NCI-H446 treated with DMSO at 0.1 percent for 48 hours (cell line): ENCODE results near the gene PRKG1.
A peak's percentile ranks its signal among the peaks of the same experiment; 100 is the strongest.
"Not testable (repeated sequence)": the region's sequence is repeated elsewhere in the genome, so short reads cannot be mapped to it uniquely, and the experiment has no call there.

Experiments
- DNase-seq: peaks from one replicate; lab custom pipeline; 2025; lab: John Stamatoyannopoulos, UW

PRKG1 gene

DNA sequence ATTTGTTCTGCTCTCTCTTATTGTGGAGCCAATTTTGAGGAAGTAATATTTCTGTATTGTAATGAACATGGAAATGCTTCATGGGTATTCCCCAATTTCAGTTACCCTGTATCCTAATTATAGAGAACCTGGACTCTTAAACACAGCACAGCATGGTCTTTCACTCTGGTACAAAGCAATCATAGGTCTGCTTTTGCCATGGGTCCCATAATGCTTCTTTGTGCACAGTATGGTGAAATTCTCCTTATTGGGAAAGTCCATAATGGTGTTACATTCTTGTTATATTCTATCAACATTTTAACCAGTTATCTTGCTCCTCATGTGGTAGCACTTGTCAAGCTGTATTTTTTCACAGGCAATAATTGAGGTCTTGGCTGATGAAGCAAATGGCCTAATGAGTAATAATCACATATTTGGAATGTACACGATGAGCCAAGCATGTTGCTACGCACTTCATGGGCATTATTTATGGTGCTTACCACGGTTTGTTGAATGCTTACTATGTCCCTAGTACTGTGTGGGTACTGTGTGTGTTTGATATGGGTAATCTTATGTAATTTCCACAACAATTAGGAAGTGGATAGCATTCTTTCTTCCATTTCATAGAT is 42.9 kb downstream of the PRKG1 start:
- no peak for DNase-seq

DNA sequence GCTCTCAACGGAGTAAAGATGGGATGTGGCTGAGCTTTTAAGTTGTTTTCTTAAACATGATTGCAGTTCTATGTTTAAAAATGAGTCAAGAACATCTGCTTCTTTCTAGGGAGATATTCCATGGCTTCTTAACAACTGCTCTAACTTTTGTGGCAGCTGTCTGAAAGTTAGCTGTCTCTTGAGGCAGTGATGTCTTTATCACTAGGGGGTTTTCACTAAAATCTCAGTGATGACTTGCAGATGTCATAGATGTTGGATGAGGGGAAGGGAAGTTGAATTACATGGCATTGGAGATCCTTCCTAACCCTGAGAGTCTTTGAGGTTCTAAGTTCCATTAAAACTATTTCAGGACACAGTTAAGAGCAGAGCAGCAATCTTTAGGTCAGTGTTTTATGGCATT is 43.5 kb downstream of the PRKG1 start:
- no peak for DNase-seq

DNA sequence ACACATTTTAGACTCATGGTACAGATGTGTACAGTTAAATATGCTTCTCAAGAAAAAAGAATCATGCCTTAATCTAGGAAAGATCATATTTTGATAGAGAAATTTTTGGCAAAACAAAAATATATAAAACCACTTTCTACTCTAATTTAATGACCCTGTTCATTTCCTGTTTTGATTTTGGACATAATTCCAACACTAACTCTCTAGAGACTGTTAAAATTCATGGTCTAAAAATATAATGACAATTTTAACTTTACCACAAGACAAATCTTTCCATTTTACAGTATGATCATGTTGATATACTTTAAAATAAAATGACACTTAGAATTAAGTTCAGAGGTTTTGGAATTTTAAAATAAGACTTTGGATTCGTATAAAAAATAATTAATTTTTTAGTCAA is 45.2 kb downstream of the PRKG1 start:
- DNase-seq = no peak

DNA sequence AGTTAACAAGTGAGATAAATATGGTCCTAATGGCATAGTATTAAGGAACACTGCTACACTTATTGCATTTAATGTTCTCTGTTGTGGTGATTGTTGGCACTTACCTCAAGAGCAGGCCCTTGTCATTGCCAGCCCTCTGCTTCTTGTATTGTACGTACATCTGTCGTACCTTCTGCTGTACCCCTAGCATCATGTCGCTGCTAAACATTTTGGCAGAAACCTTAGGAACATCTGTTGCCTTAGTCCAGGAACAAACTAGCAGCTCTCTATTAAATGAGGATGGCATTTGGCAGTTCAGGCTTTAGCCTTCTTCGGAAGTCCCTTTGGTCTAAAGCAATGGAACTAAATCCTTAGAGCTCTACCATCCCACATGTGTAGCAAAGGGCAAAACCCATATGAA is 47.6 kb downstream of the PRKG1 start:
- peak; percentile 97 for DNase-seq

- DNase-seq = no peak
Measured at GRCh38 chr10:51124852-51125251, 50.6 kb downstream of the PRKG1 start.

DNA sequence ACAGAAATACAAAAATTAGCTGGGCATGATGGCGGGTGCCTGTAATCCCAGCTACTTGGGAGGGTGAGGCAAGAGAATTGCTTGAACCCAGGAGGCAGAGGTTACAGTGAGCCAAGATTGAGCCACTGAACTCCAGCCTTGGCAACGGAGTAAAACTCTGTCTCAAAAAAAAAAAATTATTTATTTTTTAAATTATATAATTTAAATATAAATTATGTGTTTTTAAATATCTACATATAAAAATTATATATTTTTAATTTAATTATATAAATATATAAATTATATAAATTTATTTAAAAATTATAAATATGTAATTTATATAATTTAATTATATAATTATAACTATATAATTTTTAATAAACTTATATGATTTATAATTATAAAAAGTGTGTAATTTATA is 51.2 kb downstream of the PRKG1 start:
- no peak for DNase-seq

DNA sequence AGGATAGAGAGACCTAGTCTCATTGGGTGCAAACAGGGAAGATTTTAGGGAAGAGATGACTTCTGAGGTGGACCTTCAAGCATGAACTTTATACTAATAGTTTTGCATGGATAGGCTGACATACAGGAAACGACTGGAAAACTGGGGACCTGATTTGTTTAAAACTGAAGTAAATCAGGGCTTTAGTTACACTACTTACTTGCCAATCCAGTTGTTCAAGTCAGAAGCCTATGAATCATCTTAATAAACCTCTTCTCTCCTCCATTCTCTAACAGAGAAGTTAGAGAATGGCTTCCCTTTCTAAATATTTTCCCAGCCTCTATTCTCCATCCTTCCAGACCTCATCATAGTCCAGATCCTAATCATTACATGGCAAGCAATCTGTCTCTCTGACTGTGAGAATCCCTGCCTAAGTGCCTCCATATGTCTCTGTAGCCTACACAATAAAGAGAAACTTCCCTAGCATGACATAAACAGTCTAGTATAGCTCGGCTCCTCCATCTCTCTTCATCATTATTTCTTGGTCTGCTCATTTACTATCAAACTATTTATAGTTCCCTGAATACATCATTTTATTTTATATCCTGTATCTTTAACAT is 55.8 kb downstream of the PRKG1 start:
- peak; percentile 41 for DNase-seq

GRCh38 chr10:51137756-51138529 is 63.7 kb downstream of the PRKG1 start:
- peak; percentile 50 for DNase-seq

DNA sequence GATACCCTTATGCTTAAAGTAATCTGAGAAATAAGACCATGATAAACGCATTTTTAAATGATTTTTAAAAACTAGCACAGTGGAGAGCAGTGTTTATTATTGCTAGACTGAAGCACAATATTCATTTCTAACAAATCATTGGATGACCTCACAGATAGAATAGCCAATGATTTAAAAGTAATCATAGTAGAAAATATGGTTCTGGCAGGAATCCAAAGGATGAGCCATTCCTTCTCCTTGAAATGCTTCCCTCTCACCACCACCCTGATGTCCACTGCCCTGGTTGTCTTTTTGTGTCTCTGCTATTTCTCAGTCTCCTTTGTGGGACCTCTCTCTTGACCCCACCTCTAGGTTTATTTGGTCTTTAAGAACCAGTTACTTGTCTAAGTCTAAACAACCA is 64.9 kb downstream of the PRKG1 start:
- peak; percentile 11 for DNase-seq

- no peak for DNase-seq
Measured at GRCh38 chr10:51141010-51141409, 66.7 kb downstream of the PRKG1 start.

- no peak for DNase-seq
Measured at GRCh38 chr10:51144161-51144781, 70.0 kb downstream of the PRKG1 start.

DNA sequence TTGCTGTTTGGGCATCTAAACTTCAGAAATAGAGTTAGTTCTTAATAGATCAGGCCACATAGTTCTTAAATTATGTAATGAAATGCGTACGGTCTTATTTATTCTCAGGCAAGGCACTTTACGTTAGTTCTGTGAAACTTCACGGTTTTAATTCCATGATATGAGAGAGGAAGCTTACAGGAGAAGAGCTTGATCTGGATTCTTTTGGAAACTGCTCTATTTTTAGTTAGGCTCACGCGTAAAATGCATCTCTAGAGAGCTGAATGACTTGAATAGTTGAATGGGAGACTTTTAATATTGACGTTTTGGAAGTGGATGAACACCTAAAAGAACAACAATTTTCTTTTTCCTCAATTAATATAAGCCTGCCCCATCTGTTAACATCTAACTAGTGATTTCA is 71.1 kb downstream of the PRKG1 start:
- no peak for DNase-seq

DNA sequence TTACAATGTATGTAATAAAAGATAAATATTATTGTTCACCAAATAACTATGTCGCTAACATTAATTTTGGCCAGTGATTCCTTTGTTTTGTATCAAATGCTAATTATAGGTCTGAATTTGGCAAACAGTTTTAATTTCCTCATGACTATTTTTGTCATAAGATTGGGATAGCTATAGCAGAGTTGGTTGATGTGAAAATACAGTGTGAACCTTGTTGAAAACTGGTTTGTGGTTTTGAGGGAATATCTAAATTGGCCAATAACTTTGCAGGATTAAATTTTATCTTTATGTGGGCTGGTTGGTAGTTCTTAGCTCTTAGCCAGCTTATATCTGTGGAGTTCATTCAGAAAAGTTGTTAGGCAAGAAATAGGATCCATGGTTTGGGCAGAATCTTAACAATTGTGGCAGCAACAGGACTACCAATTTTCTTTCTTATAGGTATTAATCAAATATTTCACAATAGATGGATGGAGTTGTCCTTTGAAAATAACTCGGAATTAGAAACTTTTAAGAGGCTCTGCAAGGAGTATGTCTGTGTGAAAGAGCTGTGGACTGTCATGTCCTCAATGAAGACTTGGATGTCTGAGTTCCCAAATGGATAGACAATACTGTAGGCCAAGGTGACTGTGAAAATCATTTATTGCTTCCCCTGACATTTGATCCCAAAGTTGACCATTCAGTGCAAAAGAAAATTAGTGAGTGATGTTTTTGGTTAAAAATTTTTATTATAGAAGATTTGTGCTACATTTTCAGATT is 73.5 kb downstream of the PRKG1 start:
- no peak for DNase-seq

DNA sequence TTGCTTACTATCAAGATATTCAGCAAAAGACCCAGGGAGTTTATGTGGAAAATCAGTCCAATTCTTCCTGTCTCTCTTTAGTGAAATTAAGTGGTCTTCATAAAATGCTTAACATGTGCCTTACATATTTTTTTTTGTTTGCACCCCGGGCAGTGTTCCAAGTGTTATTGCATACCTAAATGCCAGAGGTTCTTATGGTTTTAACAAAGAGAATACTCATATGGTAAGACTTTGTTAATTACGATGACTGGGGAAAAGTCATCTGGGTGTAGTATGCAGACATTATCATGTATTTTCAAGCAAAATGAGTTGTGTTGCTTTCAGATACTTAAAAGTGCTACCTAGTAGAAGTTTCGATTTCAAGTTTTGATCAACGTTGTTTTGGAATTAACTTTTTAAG is 82.6 kb downstream of the PRKG1 start:
- DNase-seq = peak; percentile 20

DNA sequence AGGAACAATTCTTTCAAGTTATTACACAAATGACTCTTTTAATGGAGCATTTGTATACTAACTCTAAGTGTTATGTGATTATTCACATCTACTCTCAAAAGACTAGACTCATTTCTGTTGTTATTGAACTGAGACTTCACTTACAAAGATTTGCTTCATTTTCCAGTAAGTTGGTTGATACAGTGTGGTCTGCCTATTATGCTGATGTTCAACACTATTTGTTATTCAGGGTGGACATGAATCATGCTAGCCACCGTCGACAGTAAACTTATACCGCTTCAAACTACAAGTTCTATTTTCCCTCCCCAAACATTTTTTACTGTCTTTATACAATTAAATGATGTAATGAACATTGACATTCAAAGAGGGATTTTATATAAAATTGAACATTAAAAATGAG is 84.5 kb downstream of the PRKG1 start:
- no peak for DNase-seq

DNA sequence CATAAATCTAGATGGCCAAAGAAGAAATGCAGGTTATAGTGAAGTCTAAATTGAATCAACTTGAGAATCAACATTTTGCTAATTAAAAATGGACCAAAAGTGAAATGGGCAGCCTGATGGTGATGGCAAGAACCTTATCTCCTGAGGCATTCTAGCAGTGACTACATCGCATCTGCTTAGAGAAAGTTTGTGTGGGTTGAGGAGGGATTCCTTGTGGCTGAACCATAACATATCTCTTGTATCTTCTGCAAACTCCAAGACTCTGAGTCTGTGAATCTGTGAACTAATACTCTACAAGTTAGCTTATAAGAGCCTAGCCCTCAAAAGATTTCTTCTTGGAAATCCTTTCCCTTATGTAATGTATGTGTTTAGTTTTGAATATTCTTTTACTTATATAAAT is 85.6 kb downstream of the PRKG1 start:
- DNase-seq = no peak

DNA sequence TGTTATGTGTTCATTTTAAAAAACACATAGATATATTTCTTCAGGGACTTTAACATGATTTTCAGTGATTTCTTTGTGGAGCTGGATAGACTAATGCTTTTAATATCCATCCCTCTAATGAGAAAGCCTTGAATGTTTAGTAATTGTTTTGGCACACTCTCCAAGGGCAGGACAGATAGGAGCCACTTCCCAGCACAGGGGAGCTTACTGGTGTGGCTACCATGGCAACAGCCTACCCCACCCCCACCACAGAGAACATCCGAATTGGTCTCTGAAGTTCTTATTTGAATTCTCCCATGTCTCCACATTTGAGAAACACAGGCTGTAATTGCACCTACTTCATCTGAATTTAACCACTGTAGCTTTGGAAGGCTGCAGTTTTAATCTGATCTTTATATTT is 87.7 kb downstream of the PRKG1 start:
- DNase-seq = peak; percentile 39

DNA sequence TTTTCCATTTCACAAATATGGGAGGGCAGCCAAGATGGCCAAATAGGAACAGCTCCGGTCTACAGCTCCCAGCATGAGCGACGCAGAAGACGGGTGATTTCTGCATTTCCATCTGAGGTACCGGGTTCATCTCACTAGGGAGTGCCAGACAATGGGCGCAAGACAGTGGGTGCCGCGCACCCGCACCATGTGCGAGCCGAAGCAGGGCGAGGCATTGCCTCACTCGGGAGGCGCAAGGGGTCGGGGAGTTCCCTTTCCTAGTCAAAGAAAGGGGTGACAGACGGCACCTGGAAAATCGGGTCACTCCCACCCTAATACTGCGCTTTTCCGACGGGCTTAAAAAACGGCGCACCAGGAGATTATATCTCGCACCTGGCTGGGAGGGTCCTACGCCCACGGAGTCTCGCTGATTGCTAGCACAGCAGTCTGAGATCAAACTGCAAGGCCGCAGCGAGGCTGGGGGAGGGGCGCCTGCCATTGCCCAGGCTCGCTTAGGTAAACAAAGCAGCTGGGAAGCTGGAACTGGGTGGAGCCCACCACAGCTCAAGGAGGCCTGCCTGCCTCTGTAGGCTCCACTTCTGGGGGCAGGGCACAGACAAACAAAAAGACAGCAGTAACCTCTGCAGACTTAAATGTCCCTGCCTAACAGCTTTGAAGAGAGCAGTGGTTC is 89.2 kb downstream of the PRKG1 start:
- not testable (repeated sequence) for DNase-seq

GRCh38 chr10:51168086-51168815 is 94.0 kb downstream of the PRKG1 start:
- no peak for DNase-seq

DNA sequence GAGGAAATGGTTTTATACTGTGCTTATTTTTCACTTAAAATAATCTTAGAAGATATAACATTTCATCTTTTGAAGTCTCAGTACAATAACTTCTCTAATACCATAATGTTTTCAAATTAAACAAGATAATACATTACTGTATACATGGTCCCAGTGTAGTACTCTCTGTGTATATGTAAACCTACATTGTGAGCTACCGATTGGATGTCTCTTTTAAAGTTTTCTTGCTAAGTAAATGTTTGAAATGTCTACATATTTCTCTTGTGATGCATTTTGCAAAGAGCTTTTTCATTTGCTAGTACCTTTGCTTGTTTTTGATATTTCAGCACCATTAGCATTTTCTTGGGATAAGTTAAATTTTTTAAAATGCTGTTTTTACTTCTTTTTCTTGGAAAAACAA is 94.8 kb downstream of the PRKG1 start:
- DNase-seq = no peak
